Subcutaneous adipose tissue (tissue), 4 donors: Measurements from ENCODE around the gene KRTAP10-3. TPM values are rescaled to one million over a fixed set of nuclear protein-coding genes. Genes with fewer than 3 reads are reported as not detected.
"Not testable (repeated sequence)": the region's sequence is repeated elsewhere in the genome, so short reads cannot be mapped to it uniquely, and the experiment has no call there.

Source experiments
- CTCF ChIP-seq: fragments of 450-650 bp; IDR thresholded peaks from one replicate; pipeline ENCODE4 v1.5.1; 2016; ENCODE audit warnings: low read depth, mild to moderate bottlenecking, control low read depth, antibody characterized with exemption, moderate library complexity
- total RNA-seq, 4 donors: library from RNA; depleted of rRNA; stranded (reverse); fragments of >200 nt; gene quantifications; one replicate each; pipeline ENCODE4 v1.1.0, GENCODE V29; 2016

The KRTAP10-3 gene
- total RNA-seq, 4 donors from 2014 or later, result not detected

- no peak for TF ChIP-seq CTCF
These were observed 25.2 kb upstream of the KRTAP10-3 start for GRCh38 chr21:44583800-44584147.

GRCh38 chr21:44583089-44583799 is 24.6 kb upstream of the KRTAP10-3 start:
- TF ChIP-seq CTCF, result no peak

GRCh38 chr21:44582055-44582454 is 23.5 kb upstream of the KRTAP10-3 start:
- TF ChIP-seq CTCF, result no peak

- no peak for TF ChIP-seq CTCF
These were observed 22.6 kb upstream of the KRTAP10-3 start for GRCh38 chr21:44581158-44581557.

GRCh38 chr21:44580231-44580821 is 21.7 kb upstream of the KRTAP10-3 start, which contains the start of gene KRTAP10-5:
Gene KRTAP10-5, minus strand, starts transcription at chr21:44580604. Its CDS starts 26 bp downstream, at chr21:44580578.
- TF ChIP-seq CTCF, result not testable (repeated sequence)

- no peak for TF ChIP-seq CTCF
These were observed 21.2 kb upstream of the KRTAP10-3 start for GRCh38 chr21:44579833-44580144.

- TF ChIP-seq CTCF, result no peak
These were observed 20.6 kb upstream of the KRTAP10-3 start for GRCh38 chr21:44579056-44579832.
